Measurements from ENCODE around the gene SLC25A10. TPM values are rescaled to one million over a fixed set of nuclear protein-coding genes. Genes with fewer than 3 reads are reported as not detected.
A peak's percentile ranks its signal among the peaks of the same experiment; 100 is the strongest.

Gene SLC25A10
- total and polyA plus RNA-seq, 8 donors, result 12.0 to 55.8 (median 24.1) TPM

DNA sequence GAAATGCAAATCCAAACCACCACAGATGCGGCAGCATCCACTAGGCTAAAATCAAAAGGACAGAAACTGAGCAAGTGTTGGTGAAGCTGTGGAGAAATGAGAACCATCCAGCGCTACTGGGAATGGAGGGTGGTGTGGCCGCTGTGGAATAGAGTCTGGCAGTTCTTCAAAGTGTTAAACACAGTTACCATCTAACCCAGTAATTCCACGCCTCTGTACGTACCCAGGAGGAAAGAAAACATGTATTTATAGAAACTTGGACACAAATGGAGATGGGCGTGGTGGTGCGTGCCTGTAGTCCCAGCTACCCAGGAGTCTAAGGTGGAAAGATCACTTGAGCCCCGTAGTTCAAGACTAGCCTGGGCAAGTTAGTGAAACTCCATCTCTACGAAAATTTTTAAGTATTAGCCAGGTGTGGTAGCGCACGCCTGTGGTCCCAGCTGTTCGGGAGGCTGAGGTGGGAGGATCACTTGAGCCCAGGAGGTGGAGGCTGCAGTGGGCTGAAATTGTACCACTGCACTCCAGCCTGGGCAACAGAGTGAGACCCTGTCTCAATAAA lies 11.6 kb downstream of the SLC25A10 start:
- Histone ChIP-seq H3K27me3 (no peaks in the 10 kb centered on the region), H3K4me1 (peaks cover 15 to 26% (median 21%) of the 10 kb centered on the region in 3 donors), H3K9me3 (no peaks in the 10 kb centered on the region), H3K4me3 (no peak overlapping the region), H3K27ac (no peak overlapping the region), H3K36me3 (peaks cover 0 to 4% (median 0%) of the 10 kb centered on the region in 3 donors)
- WGBS, 2 donors, result 27% methylated on average over 12 of the region's 12 CpGs
- TF ChIP-seq, protein P1, sequence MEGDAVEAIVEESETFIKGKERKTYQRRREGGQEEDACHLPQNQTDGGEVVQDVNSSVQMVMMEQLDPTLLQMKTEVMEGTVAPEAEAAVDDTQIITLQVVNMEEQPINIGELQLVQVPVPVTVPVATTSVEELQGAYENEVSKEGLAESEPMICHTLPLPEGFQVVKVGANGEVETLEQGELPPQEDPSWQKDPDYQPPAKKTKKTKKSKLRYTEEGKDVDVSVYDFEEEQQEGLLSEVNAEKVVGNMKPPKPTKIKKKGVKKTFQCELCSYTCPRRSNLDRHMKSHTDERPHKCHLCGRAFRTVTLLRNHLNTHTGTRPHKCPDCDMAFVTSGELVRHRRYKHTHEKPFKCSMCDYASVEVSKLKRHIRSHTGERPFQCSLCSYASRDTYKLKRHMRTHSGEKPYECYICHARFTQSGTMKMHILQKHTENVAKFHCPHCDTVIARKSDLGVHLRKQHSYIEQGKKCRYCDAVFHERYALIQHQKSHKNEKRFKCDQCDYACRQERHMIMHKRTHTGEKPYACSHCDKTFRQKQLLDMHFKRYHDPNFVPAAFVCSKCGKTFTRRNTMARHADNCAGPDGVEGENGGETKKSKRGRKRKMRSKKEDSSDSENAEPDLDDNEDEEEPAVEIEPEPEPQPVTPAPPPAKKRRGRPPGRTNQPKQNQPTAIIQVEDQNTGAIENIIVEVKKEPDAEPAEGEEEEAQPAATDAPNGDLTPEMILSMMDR (IDR thresholded peaks at IDR 0.05), result no peak
- intact Hi-C loops (cut with DNase I), result no loop called here
- FAIRE-seq, result no peak
- peak in 1 of 4 donors; percentile 5 for ATAC-seq
- peak in 1 of 6 donors; percentile 30 for DNase-seq

DNA sequence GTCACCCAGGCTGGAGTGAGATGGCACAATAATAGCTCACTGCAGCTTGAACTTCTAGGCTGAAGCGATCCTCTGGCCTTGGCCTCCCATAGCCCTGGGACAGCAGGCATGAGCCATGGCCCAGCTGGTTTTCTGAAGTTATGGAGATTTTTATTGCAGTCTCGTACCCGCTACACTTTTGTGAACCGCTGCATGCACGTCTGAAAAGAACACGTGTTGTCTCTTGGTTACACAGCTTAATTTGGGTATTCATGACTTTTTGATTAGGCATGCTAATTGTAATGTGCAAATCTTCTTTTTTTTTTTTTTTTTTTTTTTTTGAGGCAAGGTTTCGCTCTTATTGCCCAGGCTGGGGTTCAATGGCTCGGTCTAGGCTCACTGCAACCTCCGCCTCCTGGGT lies 13.4 kb downstream of the SLC25A10 start:
- Histone ChIP-seq H3K36me3 (no peaks in the 10 kb centered on the region), H3K4me3 (no peak overlapping the region), H3K27ac (no peak overlapping the region), H3K27me3 (no peaks in the 10 kb centered on the region), H3K9me3 (no peaks in the 10 kb centered on the region), H3K4me1 (peaks cover 15 to 26% (median 21%) of the 10 kb centered on the region in 3 donors)
- no peak for DNase-seq
- intact Hi-C loops (cut with DNase I), result no loop called here
- 76 to 93% methylated on average over 9 of the region's 9 CpGs for WGBS, 2 donors
- no peak for ATAC-seq
- TF ChIP-seq, protein P1 (IDR thresholded peaks at IDR 0.05), result no peak
- no peak for FAIRE-seq

DNA sequence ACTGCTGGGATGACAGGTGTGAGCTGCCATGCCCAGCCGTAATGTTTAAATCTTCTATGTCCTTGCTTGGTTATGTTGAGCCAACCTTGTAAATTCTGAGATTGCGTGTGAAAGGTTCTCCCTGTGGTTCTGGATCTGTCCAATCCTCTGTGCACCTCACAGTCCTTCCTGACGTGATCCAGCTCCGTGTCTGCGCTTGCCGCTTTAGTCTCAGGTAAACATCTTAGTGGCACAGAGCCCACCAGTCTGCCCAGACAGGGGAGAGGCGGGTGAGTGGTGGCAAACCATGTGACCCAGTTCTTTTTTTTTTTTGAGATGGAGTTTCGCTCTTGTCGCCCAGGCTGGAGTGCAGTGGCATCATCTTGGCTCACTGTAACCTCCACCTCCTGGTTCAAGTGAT lies 13.9 kb downstream of the SLC25A10 start:
- Histone ChIP-seq H3K9me3 (no peaks in the 10 kb centered on the region), H3K36me3 (no peaks in the 10 kb centered on the region), H3K4me3 (no peak overlapping the region), H3K27ac (no peak overlapping the region), H3K27me3 (no peaks in the 10 kb centered on the region), H3K4me1 (peaks cover 15 to 26% (median 21%) of the 10 kb centered on the region in 3 donors)
- peak; percentile 21 to 34 (median 28) for ATAC-seq
- no peak for FAIRE-seq
- intact Hi-C loops (cut with DNase I), result no loop called here
- 25 to 28% methylated on average over 9 of the region's 9 CpGs for WGBS, 2 donors
- TF ChIP-seq, protein P1 (IDR thresholded peaks at IDR 0.05), result no peak
- DNase-seq, result peak in 4 of 6 donors; percentile 69 to 75 (median 73)

DNA sequence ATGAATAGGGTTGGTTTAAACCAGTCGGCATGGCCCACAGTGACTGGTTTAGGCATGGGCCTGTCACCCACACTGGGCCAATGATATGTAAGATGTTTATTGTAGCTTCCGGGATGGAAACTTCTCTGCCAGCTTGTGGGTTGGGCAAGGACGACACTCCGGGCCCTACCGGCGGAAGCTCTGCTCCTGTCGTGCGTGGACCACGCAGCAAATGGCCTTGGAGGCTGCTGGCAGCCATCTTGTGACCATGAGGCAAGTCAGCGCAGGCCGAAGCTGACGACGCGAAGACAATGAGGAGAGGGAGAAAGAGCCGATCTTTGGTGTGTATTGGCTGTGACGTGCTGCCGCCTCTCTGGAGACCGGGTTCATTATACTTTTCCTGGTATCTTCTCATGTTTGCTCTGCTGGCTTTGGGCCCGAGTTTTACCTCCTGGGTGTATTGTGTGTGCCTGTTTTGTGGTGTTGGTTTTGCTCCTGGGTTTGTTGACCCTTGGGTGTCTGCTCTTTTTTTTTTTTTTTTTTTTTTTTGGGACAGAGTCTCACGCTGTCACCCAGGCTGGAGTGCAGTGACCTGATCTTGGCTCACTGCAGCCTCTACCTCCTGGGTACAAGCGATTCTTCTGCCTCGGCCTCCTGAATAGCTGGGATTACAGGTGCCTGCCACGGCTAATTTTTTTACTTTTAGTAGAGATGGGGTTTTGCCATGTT lies 15.4 kb downstream of the SLC25A10 start:
- DNase-seq (peak; percentile 63 to 71 (median 70)), FAIRE-seq (no peak), ATAC-seq (peak; percentile 25 to 59 (median 46))
- H3K4me3 ChIP-seq, result no peak overlapping the region
- TF ChIP-seq, protein P1 (IDR thresholded peaks at IDR 0.05), result no peak
- H3K36me3 ChIP-seq, result no peaks in the 10 kb centered on the region
- 33 to 35% methylated on average over 22 to 23 of the region's 23 CpGs for WGBS, 2 donors
- intact Hi-C loops (cut with DNase I), result no loop called here
- H3K27me3 ChIP-seq, result no peaks in the 10 kb centered on the region
- peak overlapping the region in 3 of 4 donors; percentile 27 to 52 (median 35) for H3K27ac ChIP-seq
- H3K9me3 ChIP-seq, result no peaks in the 10 kb centered on the region
- peaks cover 13 to 24% (median 15%) of the 10 kb centered on the region in 3 donors for H3K4me1 ChIP-seq

All from pancreas (tissue), 10 donors.